Central memory CD4-positive, alpha-beta T cell (primary cell): ENCODE results near the gene PPP6C.
"Not testable (repeated sequence)": the region's sequence is repeated elsewhere in the genome, so short reads cannot be mapped to it uniquely, and the experiment has no call there.

Experiments used
- DNase-seq: peaks from one replicate; pipeline ENCODE4 v3.0.0; 2022

PPP6C gene

GRCh38 chr9:125141251-125141650 is 48.4 kb downstream of the PPP6C start:
- DNase-seq: no peak

GRCh38 chr9:125140576-125140975 is 49.0 kb downstream of the PPP6C start:
- DNase-seq: no peak

GRCh38 chr9:125137200-125137599 is 52.4 kb downstream of the PPP6C start:
- no peak for DNase-seq

- DNase-seq: no peak
Measured at GRCh38 chr9:125134976-125135375, 54.6 kb downstream of the PPP6C start.

- DNase-seq: no peak
Measured at GRCh38 chr9:125133403-125134329, 55.9 kb downstream of the PPP6C start.

GRCh38 chr9:125131778-125132177 is 57.8 kb downstream of the PPP6C start:
- no peak for DNase-seq

- DNase-seq: peak; percentile 89
Measured at GRCh38 chr9:125126019-125126746, 63.4 kb downstream of the PPP6C start.

GRCh38 chr9:125125523-125125922 is 64.1 kb downstream of the PPP6C start:
- DNase-seq: no peak

- DNase-seq: no peak
Measured at GRCh38 chr9:125121146-125121545, 68.5 kb downstream of the PPP6C start.

GRCh38 chr9:125119643-125120286 is 69.8 kb downstream of the PPP6C start:
- no peak for DNase-seq

- not testable (repeated sequence) for DNase-seq
Measured at GRCh38 chr9:125118696-125119095, 70.9 kb downstream of the PPP6C start.

- not testable (repeated sequence) for DNase-seq
Measured at GRCh38 chr9:125114503-125114902, 75.1 kb downstream of the PPP6C start.

GRCh38 chr9:125110464-125110863 is 79.1 kb downstream of the PPP6C start:
- no peak for DNase-seq

- DNase-seq: not testable (repeated sequence)
Measured at GRCh38 chr9:125108541-125108940, 81.1 kb downstream of the PPP6C start.

GRCh38 chr9:125106285-125106893 is 83.2 kb downstream of the PPP6C start:
- DNase-seq: no peak

- DNase-seq: no peak
Measured at GRCh38 chr9:125103770-125104460, 85.7 kb downstream of the PPP6C start.

GRCh38 chr9:125103021-125103420 is 86.6 kb downstream of the PPP6C start:
- no peak for DNase-seq

GRCh38 chr9:125100822-125101221 is 88.8 kb downstream of the PPP6C start:
- no peak for DNase-seq

- DNase-seq: no peak
Measured at GRCh38 chr9:125099816-125100215, 89.8 kb downstream of the PPP6C start.
